ENCODE data around the gene DGKH. TPM values are rescaled to one million over a fixed set of nuclear protein-coding genes. Genes with fewer than 3 reads are reported as not detected.

DGKH gene
- total and polyA plus RNA-seq, 2 donors, result 3.4 to 36.4 TPM

DNA sequence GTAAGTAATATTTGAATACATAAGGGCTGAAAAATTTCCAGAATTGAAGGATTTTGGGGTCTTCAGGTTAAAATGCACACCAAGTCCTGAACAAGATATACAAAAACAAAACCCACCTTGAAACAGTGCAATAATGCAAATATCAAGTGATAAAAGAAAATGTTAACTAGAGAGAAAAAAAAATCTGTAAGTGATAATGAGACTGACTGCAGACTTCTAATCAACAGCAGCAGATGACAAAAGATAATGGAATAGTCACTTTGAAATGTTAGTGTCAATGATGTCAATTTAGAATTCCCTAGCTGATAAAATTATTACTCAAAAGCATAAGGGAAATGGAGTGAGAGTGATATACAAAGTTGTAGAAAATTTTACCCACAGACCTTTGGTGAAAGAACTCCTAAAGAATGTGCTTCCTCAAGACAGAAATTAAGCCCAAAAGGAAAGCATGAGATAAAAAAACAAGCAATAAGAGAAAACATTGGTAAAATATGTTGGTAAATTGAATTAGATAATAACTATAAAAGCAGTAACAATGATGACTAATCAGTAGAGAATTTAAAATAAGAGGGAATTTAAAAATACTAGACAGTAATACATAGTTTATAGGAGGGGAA, 12.4 kb upstream of the DGKH start:
- H3K4me3 ChIP-seq (ENCODE audit: low read depth, low read length), result no peak overlapping the region
- H3K4me1 ChIP-seq (ENCODE audit: insufficient read depth), result no peaks in the 10 kb centered on the region
- DNase-seq (ENCODE audit: extremely low spot score), result no peak
- no peaks in the 10 kb centered on the region for H3K36me3 ChIP-seq (ENCODE audit: insufficient read depth)
- H3K27ac ChIP-seq (ENCODE audit: low read depth), result no peak overlapping the region

DNA sequence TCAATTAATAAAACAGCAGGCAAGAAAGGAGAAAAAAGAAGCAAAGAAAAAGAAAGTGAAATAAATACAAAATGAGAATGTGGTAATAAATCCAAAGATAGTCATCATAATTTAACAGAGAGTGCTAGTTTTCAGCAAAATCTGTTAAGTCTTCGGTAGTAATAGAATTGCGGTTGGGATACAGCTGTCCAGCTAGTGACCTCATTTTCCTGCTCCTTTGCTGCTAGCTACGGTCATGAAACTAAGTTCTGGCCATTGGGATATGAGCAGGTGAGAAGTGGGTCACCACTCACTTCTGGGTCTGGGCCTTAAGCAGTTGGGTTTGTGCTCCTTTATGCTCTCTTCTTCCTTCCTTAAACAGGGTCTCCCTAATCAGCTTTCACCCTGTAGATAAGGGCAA, 11.7 kb upstream of the DGKH start:
- no peak for DNase-seq (ENCODE audit: extremely low spot score)
- 94% methylated on average over 3 of the region's 3 CpGs for WGBS
- Histone ChIP-seq H3K4me1 (ENCODE audit: insufficient read depth) (no peaks in the 10 kb centered on the region), H3K36me3 (ENCODE audit: insufficient read depth) (no peaks in the 10 kb centered on the region), H3K27ac (ENCODE audit: low read depth) (no peak overlapping the region), H3K4me3 (ENCODE audit: low read depth, low read length) (no peak overlapping the region)

DNA sequence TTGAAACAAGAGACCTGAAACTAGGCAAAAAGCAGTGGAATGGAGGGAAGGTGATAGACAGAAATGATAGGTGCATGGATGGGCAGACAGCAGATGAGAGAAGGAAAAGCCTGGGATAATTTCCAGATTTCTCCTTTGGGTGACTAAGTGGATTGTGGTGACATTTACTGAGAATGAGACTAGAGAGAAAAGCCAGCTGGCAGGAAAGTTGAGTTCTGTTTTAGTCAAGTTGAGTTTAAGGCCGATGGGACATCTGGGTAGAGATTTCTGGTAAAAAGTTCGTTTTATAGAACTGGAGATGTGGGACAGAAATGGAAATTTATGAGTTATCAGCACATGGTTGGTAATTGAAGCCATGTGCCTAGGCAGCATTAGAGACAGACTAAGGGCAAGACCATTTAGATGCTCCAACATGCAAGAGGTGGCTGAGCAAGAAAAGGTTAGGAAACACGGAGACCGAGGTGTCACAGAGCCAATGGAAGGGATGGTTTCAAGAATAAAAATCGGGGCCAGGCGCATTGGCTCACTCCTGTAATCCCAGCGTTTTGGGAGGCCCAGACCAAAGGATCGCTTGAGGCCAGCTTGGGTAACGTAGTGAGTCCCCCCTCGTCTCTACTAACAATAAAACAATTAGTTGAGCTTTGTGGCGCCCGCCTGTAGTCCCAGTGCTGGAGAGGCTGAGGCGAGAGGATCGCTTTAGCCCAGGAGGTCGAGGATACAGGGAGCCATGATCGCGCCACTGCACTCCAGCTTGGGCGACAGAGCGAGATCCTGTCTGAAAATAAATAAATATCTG, 9.6 kb upstream of the DGKH start:
- WGBS, result 82% methylated on average over 19 of the region's 19 CpGs
- Histone ChIP-seq H3K36me3 (ENCODE audit: insufficient read depth) (no peaks in the 10 kb centered on the region), H3K4me1 (ENCODE audit: insufficient read depth) (no peaks in the 10 kb centered on the region), H3K4me3 (ENCODE audit: low read depth, low read length) (peak overlapping the region; percentile 94), H3K27ac (ENCODE audit: low read depth) (peak overlapping the region; percentile 30)
- no peak for DNase-seq (ENCODE audit: extremely low spot score)

DNA sequence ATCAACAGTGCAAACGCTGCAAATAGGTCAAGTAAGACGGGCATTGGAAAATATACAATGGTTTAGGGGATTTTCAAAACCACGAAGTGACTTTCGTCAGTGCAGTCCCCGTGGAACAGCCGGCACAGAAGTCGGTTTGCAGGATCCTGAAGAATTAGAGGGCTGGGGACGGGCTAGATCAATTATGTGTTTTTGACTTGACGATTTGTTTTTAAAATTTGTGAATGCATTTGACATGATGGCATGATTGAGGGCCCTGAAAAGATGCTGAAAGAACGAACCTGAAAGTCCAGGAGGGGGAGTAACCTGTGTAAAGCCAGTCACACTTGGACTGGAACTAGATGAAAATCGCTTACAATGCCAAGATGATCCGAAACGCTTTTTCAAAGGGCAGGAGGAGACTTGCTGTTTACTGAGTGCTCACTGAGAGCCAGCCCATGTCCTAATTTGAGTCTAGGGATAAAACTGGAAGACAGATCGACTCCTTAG, 8.9 kb upstream of the DGKH start:
- H3K4me3 ChIP-seq (ENCODE audit: low read depth, low read length), result peak overlapping the region; percentile 94
- H3K36me3 ChIP-seq (ENCODE audit: insufficient read depth), result no peaks in the 10 kb centered on the region
- no peaks in the 10 kb centered on the region for H3K4me1 ChIP-seq (ENCODE audit: insufficient read depth)
- H3K27ac ChIP-seq (ENCODE audit: low read depth), result peak overlapping the region; percentile 94
- 13% methylated on average over 14 of the region's 14 CpGs for WGBS
- DNase-seq (ENCODE audit: extremely low spot score), result no peak

DNA sequence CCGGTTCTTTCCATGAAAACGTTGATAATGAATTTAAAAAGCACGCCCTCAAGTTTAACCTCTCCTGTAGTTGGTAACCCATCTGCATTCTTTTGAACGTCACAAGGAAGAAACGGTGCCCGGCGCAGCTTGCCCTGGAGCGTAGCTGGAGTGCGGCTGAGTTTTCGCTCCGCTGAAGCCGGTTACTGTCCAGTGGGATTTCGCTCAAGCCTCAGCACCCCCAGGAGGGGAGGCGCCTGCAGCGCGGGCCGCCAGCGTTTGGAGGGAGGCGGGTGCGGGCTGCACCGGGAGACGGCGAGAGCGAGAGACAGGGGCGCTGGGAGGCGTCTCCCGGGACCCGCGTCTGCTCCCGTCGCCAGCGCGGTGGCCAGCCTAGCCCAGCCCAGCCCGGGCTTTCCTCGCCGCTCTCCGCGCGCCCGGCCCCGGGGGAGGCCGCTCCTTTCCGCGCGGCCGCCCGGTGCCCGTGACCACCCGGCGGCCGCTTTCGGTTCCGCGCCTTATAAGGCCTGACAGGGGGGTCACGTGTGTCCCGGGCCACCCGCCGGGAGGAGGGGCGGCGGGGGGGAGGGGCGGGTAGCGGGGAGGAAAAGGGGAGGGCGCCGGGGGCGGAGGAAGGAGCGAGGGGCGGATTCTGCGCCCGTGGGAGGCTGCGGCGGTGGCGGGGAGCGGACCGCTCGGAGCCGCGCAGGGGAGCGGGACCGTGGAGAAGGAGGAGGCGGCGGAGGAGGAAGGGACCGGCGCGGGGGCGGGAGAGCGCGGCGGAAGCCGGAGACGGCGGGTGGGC, 8.3 kb upstream of the DGKH start:
- WGBS, result under 1% methylated on average over 90 of the region's 91 CpGs
- no peak for DNase-seq (ENCODE audit: extremely low spot score)
- H3K36me3 ChIP-seq (ENCODE audit: insufficient read depth), result no peaks in the 10 kb centered on the region
- H3K4me1 ChIP-seq (ENCODE audit: insufficient read depth), result no peaks in the 10 kb centered on the region
- peak overlapping the region; percentile 94 for H3K27ac ChIP-seq (ENCODE audit: low read depth)
- peak overlapping the region; percentile 94 for H3K4me3 ChIP-seq (ENCODE audit: low read depth, low read length)

DNA sequence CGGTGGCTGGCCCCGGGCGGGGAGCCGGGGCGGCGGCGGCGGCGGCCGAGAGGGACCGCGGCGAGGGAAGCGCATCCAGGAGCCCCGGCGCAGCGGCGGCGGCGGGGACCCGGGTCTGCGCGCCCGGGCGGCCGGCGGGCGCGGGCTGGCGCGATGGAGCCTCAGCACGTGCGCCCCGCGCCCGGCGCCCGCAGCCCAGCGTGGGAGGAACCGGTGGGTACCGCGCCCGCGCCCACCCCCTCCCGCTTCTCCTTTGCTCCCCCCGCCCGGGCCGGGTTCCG, 7.8 kb upstream of the DGKH start:
- H3K36me3 ChIP-seq (ENCODE audit: insufficient read depth), result no peaks in the 10 kb centered on the region
- DNase-seq (ENCODE audit: extremely low spot score), result no peak
- H3K4me3 ChIP-seq (ENCODE audit: low read depth, low read length), result peak overlapping the region; percentile 94
- H3K4me1 ChIP-seq (ENCODE audit: insufficient read depth), result no peaks in the 10 kb centered on the region
- H3K27ac ChIP-seq (ENCODE audit: low read depth), result peak overlapping the region; percentile 84
- WGBS, result under 1% methylated on average over 49 of the region's 49 CpGs

DNA sequence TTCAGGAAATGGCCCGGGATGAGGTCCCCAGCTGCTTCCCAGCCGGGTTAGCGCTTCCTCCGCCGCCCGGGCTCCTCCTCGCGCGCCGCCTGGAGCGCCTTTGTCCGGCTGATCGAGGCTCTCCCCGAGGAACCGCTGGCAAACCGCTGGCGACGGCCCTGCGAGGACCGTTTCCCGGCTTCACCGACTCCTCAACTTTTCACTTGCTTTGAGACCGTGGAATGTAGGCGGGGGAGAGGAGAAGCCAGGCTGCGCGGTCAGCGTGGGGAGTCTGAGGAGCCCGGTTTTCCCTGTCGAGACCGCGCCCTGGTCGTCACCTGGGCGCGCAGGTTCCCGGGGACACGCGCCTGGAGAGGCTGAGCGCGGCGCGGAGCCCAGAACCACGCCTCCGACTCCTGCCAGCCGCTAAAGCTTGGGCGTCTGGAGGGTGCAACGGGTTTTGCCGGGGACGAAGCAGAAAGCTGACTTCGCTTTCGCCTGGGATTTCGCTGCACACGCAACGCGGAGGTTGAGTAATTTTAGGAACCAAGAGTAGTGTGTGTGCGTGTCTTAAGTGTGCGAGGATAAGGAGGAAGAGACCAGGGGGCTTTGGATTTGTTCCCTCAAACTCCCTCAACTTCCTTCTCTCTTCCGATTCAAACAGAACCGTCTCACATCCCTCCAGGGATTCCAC, 7.3 kb upstream of the DGKH start:
- peak overlapping the region; percentile 76 for H3K27ac ChIP-seq (ENCODE audit: low read depth)
- DNase-seq (ENCODE audit: extremely low spot score), result no peak
- H3K36me3 ChIP-seq (ENCODE audit: insufficient read depth), result no peaks in the 10 kb centered on the region
- peak overlapping the region; percentile 94 for H3K4me3 ChIP-seq (ENCODE audit: low read depth, low read length)
- H3K4me1 ChIP-seq (ENCODE audit: insufficient read depth), result no peaks in the 10 kb centered on the region
- under 1% methylated on average over 58 of the region's 58 CpGs for WGBS

DNA sequence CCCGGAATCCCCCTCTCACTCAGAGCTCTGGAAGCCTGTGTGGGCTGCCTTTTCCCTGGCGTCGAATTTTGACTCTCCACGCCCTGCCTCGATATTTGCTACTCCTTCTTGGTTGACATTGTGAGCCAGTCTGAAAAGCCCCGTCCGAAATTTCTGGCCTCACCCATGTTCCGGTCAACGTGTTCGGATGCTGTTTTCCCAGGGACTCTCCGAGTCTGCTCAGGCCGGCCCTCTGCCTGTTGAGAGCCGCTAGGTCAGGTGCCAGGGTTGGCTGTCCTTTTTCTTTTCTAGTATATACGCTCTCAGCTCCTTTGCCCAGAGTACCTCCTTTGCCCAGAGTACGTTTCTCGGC, 6.8 kb upstream of the DGKH start:
- DNase-seq (ENCODE audit: extremely low spot score), result no peak
- 3% methylated on average over 16 of the region's 16 CpGs for WGBS
- H3K36me3 ChIP-seq (ENCODE audit: insufficient read depth), result no peaks in the 10 kb centered on the region
- H3K4me3 ChIP-seq (ENCODE audit: low read depth, low read length), result peak overlapping the region; percentile 94
- H3K27ac ChIP-seq (ENCODE audit: low read depth), result peak overlapping the region; percentile 14
- H3K4me1 ChIP-seq (ENCODE audit: insufficient read depth), result no peaks in the 10 kb centered on the region

DNA sequence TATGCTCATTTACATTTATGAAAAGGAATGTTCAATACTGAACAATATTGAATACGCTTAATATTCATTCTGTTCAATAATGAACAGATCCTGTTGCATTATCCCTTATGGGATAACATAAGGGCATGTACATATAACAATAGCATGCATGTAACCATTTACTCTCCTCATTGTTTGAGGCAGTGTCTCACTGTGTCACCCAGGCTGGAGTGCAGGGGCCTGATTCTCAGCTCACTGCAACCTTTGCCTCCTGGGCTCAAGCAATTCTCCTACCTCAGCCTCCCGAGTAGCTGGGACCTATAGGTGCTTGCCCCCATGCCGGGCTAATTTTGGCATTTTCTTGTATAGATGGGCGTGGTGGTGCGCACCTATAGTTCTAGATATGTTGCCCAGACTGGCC, 4.8 kb upstream of the DGKH start:
- Histone ChIP-seq H3K4me1 (ENCODE audit: insufficient read depth) (no peaks in the 10 kb centered on the region), H3K27ac (ENCODE audit: low read depth) (no peak overlapping the region), H3K36me3 (ENCODE audit: insufficient read depth) (no peaks in the 10 kb centered on the region), H3K4me3 (ENCODE audit: low read depth, low read length) (no peak overlapping the region)
- 88% methylated on average over 5 of the region's 5 CpGs for WGBS
- no peak for DNase-seq (ENCODE audit: extremely low spot score)

DNA sequence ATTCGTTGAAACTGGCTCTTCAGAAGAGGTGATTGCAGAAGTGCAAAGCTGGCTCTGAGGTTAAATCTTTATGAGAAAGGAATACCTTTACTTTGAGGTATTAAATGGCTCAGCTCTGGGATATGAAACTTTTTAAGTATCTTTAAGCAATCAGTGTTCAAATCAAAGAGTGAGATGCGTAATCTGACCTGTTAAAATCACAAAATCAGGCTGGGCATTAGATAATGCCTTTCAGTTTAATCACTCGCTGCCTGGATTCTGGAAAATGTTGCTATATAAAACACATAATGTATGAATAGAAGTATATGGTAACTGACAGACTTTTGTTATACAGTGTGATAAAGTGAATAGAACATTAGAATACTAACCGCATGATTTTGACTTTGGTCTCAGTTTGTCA, 2.0 kb upstream of the DGKH start:
- DNase-seq (ENCODE audit: extremely low spot score), result no peak
- 91% methylated on average over 4 of the region's 4 CpGs for WGBS
- Histone ChIP-seq H3K36me3 (ENCODE audit: insufficient read depth) (no peaks in the 10 kb centered on the region), H3K4me1 (ENCODE audit: insufficient read depth) (no peaks in the 10 kb centered on the region), H3K27ac (ENCODE audit: low read depth) (no peak overlapping the region), H3K4me3 (ENCODE audit: low read depth, low read length) (no peak overlapping the region)

DNA sequence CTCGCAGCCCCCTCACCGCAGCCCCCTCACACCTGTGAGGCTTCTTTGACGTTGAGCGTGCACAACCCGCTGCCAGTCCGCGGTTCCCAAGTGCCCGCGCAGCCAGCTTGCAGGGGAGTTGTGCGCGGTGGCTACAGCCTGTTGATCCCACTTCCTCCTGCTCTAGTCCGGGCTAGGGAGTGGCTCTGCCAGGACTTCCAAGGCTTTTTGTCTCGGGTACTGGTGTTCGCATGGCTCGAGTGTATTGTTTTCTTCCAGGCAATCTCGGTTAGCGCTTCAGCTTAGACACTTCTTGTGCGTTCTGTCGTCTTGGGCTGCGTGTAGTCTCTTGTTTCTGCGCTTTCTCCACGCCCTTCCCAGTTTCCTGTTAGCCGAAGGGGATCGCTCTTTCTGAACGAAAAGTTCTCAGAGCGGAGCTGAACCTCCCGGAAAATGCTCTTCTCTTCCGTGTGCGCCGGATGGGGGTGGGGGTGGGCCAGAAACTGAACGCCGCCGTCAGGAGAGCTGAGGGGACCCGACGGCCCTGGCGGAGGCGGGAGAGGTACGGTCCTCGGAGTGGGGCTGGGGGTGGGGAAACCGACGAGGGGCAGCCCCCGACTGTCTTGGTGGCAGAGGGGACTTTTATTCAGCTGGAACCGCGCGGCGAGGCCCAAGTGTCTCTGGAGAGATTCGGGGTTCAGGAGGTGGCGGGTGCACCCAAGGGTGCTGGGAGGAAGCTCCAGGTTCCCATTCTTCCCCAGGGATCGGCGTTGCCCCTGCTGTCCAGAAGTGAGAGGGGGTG, 697 bp upstream of the DGKH start:
- no peaks in the 10 kb centered on the region for H3K4me1 ChIP-seq (ENCODE audit: insufficient read depth)
- H3K36me3 ChIP-seq (ENCODE audit: insufficient read depth), result no peaks in the 10 kb centered on the region
- 1% methylated on average over 50 of the region's 50 CpGs for WGBS
- peak overlapping the region; percentile 91 for H3K27ac ChIP-seq (ENCODE audit: low read depth)
- no peak for DNase-seq (ENCODE audit: extremely low spot score)
- H3K4me3 ChIP-seq (ENCODE audit: low read depth, low read length), result peak overlapping the region; percentile 93

DNA sequence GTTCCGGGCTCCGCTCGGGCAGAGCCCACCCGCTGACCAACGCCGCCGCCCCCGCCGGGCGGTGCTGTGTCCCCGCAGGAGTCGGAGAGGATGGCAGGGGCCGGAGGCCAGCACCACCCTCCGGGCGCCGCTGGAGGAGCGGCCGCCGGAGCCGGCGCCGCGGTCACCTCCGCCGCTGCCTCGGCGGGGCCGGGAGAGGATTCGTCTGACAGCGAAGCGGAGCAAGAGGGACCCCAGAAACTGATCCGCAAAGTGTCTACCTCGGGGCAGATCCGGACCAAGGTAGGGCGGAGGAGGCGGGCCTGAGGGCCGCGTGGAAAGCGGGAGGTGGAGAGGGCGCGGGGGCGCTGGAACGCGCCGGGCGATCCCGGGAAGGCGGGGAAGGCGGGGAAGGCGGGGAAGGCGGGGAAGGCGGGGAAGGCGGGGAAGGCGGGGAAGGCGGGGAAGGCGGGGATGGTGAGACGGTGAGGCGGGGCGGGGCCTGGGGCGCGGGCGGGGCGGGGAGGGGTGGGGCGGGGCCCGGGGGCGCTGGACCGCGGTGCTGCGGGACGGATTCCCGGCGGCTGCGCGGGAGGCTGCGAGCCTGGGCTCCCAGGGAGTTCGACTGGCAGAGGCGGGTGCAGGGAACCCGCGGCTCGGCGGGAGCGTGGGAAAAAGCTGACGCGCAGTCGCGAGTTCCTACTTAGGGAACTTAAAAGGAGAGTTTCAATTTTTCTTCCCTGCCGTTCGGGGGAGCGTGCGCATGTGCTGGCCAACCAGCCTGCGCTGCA, 421 bp downstream of the DGKH start:
- no peak for DNase-seq (ENCODE audit: extremely low spot score)
- no peaks in the 10 kb centered on the region for H3K36me3 ChIP-seq (ENCODE audit: insufficient read depth)
- peak overlapping the region; percentile 93 for H3K4me3 ChIP-seq (ENCODE audit: low read depth, low read length)
- no peaks in the 10 kb centered on the region for H3K4me1 ChIP-seq (ENCODE audit: insufficient read depth)
- H3K27ac ChIP-seq (ENCODE audit: low read depth), result peak overlapping the region; percentile 91
- under 1% methylated on average over 84 of the region's 91 CpGs for WGBS
